Measurements from ENCODE around the gene KL. TPM values are rescaled to one million over a fixed set of nuclear protein-coding genes. Genes with fewer than 3 reads are reported as not detected.

Gene KL
- total RNA-seq, 1 experiment from 2014 or later = 1.5 TPM

GRCh38 chr13:33033051-33033812 is 17.0 kb downstream of the KL start:
- TF ChIP-seq, protein P1, sequence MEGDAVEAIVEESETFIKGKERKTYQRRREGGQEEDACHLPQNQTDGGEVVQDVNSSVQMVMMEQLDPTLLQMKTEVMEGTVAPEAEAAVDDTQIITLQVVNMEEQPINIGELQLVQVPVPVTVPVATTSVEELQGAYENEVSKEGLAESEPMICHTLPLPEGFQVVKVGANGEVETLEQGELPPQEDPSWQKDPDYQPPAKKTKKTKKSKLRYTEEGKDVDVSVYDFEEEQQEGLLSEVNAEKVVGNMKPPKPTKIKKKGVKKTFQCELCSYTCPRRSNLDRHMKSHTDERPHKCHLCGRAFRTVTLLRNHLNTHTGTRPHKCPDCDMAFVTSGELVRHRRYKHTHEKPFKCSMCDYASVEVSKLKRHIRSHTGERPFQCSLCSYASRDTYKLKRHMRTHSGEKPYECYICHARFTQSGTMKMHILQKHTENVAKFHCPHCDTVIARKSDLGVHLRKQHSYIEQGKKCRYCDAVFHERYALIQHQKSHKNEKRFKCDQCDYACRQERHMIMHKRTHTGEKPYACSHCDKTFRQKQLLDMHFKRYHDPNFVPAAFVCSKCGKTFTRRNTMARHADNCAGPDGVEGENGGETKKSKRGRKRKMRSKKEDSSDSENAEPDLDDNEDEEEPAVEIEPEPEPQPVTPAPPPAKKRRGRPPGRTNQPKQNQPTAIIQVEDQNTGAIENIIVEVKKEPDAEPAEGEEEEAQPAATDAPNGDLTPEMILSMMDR (conservative IDR thresholded peaks at IDR 0.05; ENCODE audit: low read depth, low read length) = no peak
- no peak for TF ChIP-seq EZH2 (IDR thresholded peaks at IDR 0.05; ENCODE audit: borderline replicate concordance, low read depth, low read length, poor library complexity, severe bottlenecking)
- Histone ChIP-seq H3K4me3 (ENCODE audit: low read depth, low read length, poor library complexity, severe bottlenecking) (no peak overlapping the region), H3K9me3 (ENCODE audit: low read depth, low read length, poor library complexity, severe bottlenecking) (no peaks in the 10 kb centered on the region), H3K4me1 (ENCODE audit: insufficient read depth, low read length, poor library complexity, severe bottlenecking) (peaks cover 10% of the 10 kb centered on the region), H3K27ac (ENCODE audit: low read depth, low read length, poor library complexity, severe bottlenecking) (peak overlapping the region; percentile 39), H3K27me3 (replicated peaks; ENCODE audit: insufficient read depth, low read depth, low read length, poor library complexity) (no peaks in the 10 kb centered on the region), H3K36me3 (ENCODE audit: insufficient read depth, low read length, poor library complexity, severe bottlenecking) (no peaks in the 10 kb centered on the region)
- BruUV-seq (replicated peaks) = no TSS peak
- peak; percentile 33 for DNase-seq (ENCODE audit: low spot score)
- intact Hi-C loops (cut with micrococcal nuclease; ENCODE audit: unreplicated experiment) = no loop called here
- ChIA-PET CTCF (interaction anchor here (1.0 kb wide), 1 partner anchor 394 kb away, joined by 3 read pairs; no protein-coding TSS in a partner anchor), POLR2A (ENCODE audit: low non-redundant PET) (no interaction called here)

- Histone ChIP-seq H3K27me3 (replicated peaks; ENCODE audit: insufficient read depth, low read depth, low read length, poor library complexity) (no peaks in the 10 kb centered on the region), H3K4me3 (ENCODE audit: low read depth, low read length, poor library complexity, severe bottlenecking) (no peak overlapping the region), H3K36me3 (ENCODE audit: insufficient read depth, low read length, poor library complexity, severe bottlenecking) (no peaks in the 10 kb centered on the region), H3K9me3 (ENCODE audit: low read depth, low read length, poor library complexity, severe bottlenecking) (no peaks in the 10 kb centered on the region), H3K4me1 (ENCODE audit: insufficient read depth, low read length, poor library complexity, severe bottlenecking) (peaks cover 10% of the 10 kb centered on the region), H3K27ac (ENCODE audit: low read depth, low read length, poor library complexity, severe bottlenecking) (peak overlapping the region; percentile 39)
- ChIA-PET POLR2A (ENCODE audit: low non-redundant PET) (no interaction called here), CTCF (interaction anchor here (1.0 kb wide), 1 partner anchor 395 kb away, joined by 3 read pairs; no protein-coding TSS in a partner anchor)
- TF ChIP-seq, protein P1 (conservative IDR thresholded peaks at IDR 0.05; ENCODE audit: low read depth, low read length) = no peak
- TF ChIP-seq EZH2 (IDR thresholded peaks at IDR 0.05; ENCODE audit: borderline replicate concordance, low read depth, low read length, poor library complexity, severe bottlenecking) = no peak
- no peak for DNase-seq (ENCODE audit: low spot score)
- no TSS peak for BruUV-seq (replicated peaks)
- intact Hi-C loops (cut with micrococcal nuclease; ENCODE audit: unreplicated experiment) = no loop called here
These were observed 17.8 kb downstream of the KL start for GRCh38 chr13:33033986-33034385.

- Histone ChIP-seq H3K4me3 (ENCODE audit: low read depth, low read length, poor library complexity, severe bottlenecking) (no peak overlapping the region), H3K27ac (ENCODE audit: low read depth, low read length, poor library complexity, severe bottlenecking) (no peak overlapping the region), H3K4me1 (ENCODE audit: insufficient read depth, low read length, poor library complexity, severe bottlenecking) (peaks cover 10% of the 10 kb centered on the region), H3K27me3 (replicated peaks; ENCODE audit: insufficient read depth, low read depth, low read length, poor library complexity) (no peaks in the 10 kb centered on the region), H3K36me3 (ENCODE audit: insufficient read depth, low read length, poor library complexity, severe bottlenecking) (no peaks in the 10 kb centered on the region), H3K9me3 (ENCODE audit: low read depth, low read length, poor library complexity, severe bottlenecking) (no peaks in the 10 kb centered on the region)
- ChIA-PET CTCF (no interaction called here), POLR2A (ENCODE audit: low non-redundant PET) (no interaction called here)
- TF ChIP-seq, protein P1 (conservative IDR thresholded peaks at IDR 0.05; ENCODE audit: low read depth, low read length) = no peak
- TF ChIP-seq EZH2 (IDR thresholded peaks at IDR 0.05; ENCODE audit: borderline replicate concordance, low read depth, low read length, poor library complexity, severe bottlenecking) = no peak
- BruUV-seq (replicated peaks) = no TSS peak
- DNase-seq (ENCODE audit: low spot score) = no peak
- intact Hi-C loops (cut with micrococcal nuclease; ENCODE audit: unreplicated experiment) = no loop called here
These were observed 18.8 kb downstream of the KL start for GRCh38 chr13:33034882-33035520.

All from A673 (cell line).